ENCODE data around the gene LMBRD2.

Gene LMBRD2

GRCh38 chr5:36174119-36174518 lies 22.4 kb upstream of the LMBRD2 start:
- TF ChIP-seq CTCF (conservative IDR thresholded peaks at IDR 0.05; ENCODE audit: low read length), result no peak
- DNase-seq (ENCODE audit: low read depth), result no peak
- H3K4me3 ChIP-seq (ENCODE audit: low read length), result no peak overlapping the region

- TF ChIP-seq CTCF (conservative IDR thresholded peaks at IDR 0.05; ENCODE audit: low read length), result no peak
- DNase-seq (ENCODE audit: low read depth), result no peak
- H3K4me3 ChIP-seq (ENCODE audit: low read length), result no peak overlapping the region
These were observed 21.7 kb upstream of the LMBRD2 start for GRCh38 chr5:36173426-36173825.

- no peak overlapping the region for H3K4me3 ChIP-seq (ENCODE audit: low read length)
- DNase-seq (ENCODE audit: low read depth), result no peak
- no peak for TF ChIP-seq CTCF (conservative IDR thresholded peaks at IDR 0.05; ENCODE audit: low read length)
These were observed 20.9 kb upstream of the LMBRD2 start for GRCh38 chr5:36172599-36172998.

- no peak overlapping the region for H3K4me3 ChIP-seq (ENCODE audit: low read length)
- DNase-seq (ENCODE audit: low read depth), result no peak
- TF ChIP-seq CTCF (conservative IDR thresholded peaks at IDR 0.05; ENCODE audit: low read length), result no peak
These were observed 19.2 kb upstream of the LMBRD2 start for GRCh38 chr5:36170832-36171424.

- no peak for TF ChIP-seq CTCF (conservative IDR thresholded peaks at IDR 0.05; ENCODE audit: low read length)
- no peak overlapping the region for H3K4me3 ChIP-seq (ENCODE audit: low read length)
- no peak for DNase-seq (ENCODE audit: low read depth)
These were observed 17.1 kb upstream of the LMBRD2 start for GRCh38 chr5:36168737-36169136.

- no peak for TF ChIP-seq CTCF (conservative IDR thresholded peaks at IDR 0.05; ENCODE audit: low read length)
- no peak for DNase-seq (ENCODE audit: low read depth)
- no peak overlapping the region for H3K4me3 ChIP-seq (ENCODE audit: low read length)
These were observed 12.8 kb upstream of the LMBRD2 start for GRCh38 chr5:36164461-36164860.

- TF ChIP-seq CTCF (conservative IDR thresholded peaks at IDR 0.05; ENCODE audit: low read length), result no peak
- H3K4me3 ChIP-seq (ENCODE audit: low read length), result no peak overlapping the region
- DNase-seq (ENCODE audit: low read depth), result no peak
These were observed 11.3 kb upstream of the LMBRD2 start for GRCh38 chr5:36162810-36163486.
